Astrocyte of the spinal cord (primary cell): Measurements from ENCODE around the gene LIME1.

ENCODE experiments used
- DNase-seq: peaks from one replicate; pipeline ENCODE4 v3.0.0; 2011; ENCODE audit warnings: low read depth, low spot score
- H3K4me3 ChIP-seq: 2 replicates; pipeline ENCODE4 v1.5.1; 2011; ENCODE audit warnings: low read depth, mild to moderate bottlenecking, low read length, moderate library complexity
- in situ Hi-C: cut with HindIII; loops from 2 replicates; pipeline ENCODE4 v1.10.0; 2017; ENCODE audit warnings: low sequenced_read_pairs
- TF ChIP-seq, protein P1 (sequence below): IDR thresholded peaks from 2 replicates; pipeline ENCODE4 v1.5.1; 2012; ENCODE audit warnings: low read depth, mild to moderate bottlenecking, low read length, inconsistent platforms

The LIME1 gene

GRCh38 chr20:63778034-63778752, 41.7 kb downstream of the LIME1 start:
- DNase-seq, result no peak
- in situ Hi-C loops, result no loop called here
- H3K4me3 ChIP-seq, result no peak overlapping the region
- TF ChIP-seq, protein P1, sequence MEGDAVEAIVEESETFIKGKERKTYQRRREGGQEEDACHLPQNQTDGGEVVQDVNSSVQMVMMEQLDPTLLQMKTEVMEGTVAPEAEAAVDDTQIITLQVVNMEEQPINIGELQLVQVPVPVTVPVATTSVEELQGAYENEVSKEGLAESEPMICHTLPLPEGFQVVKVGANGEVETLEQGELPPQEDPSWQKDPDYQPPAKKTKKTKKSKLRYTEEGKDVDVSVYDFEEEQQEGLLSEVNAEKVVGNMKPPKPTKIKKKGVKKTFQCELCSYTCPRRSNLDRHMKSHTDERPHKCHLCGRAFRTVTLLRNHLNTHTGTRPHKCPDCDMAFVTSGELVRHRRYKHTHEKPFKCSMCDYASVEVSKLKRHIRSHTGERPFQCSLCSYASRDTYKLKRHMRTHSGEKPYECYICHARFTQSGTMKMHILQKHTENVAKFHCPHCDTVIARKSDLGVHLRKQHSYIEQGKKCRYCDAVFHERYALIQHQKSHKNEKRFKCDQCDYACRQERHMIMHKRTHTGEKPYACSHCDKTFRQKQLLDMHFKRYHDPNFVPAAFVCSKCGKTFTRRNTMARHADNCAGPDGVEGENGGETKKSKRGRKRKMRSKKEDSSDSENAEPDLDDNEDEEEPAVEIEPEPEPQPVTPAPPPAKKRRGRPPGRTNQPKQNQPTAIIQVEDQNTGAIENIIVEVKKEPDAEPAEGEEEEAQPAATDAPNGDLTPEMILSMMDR, result no peak

GRCh38 chr20:63778857-63779256, 42.4 kb downstream of the LIME1 start:
- in situ Hi-C loops, result no loop called here
- no peak for DNase-seq
- TF ChIP-seq, protein P1, result no peak
- no peak overlapping the region for H3K4me3 ChIP-seq

- in situ Hi-C loops, result no loop called here
- no peak overlapping the region for H3K4me3 ChIP-seq
- DNase-seq, result no peak
- TF ChIP-seq, protein P1, result no peak
Measured at GRCh38 chr20:63781181-63781580, 44.7 kb downstream of the LIME1 start.

GRCh38 chr20:63782051-63782471, 45.6 kb downstream of the LIME1 start:
- DNase-seq, result no peak
- TF ChIP-seq, protein P1, result no peak
- in situ Hi-C loops, result no loop called here
- H3K4me3 ChIP-seq, result no peak overlapping the region

GRCh38 chr20:63782521-63782971, 46.1 kb downstream of the LIME1 start:
- in situ Hi-C loops, result no loop called here
- DNase-seq, result no peak
- H3K4me3 ChIP-seq, result no peak overlapping the region
- TF ChIP-seq, protein P1, result no peak

- H3K4me3 ChIP-seq, result no peak overlapping the region
- TF ChIP-seq, protein P1, result no peak
- in situ Hi-C loops, result no loop called here
- no peak for DNase-seq
Measured at GRCh38 chr20:63783970-63784369, 47.5 kb downstream of the LIME1 start.

GRCh38 chr20:63785691-63786131, 49.2 kb downstream of the LIME1 start:
- no peak overlapping the region for H3K4me3 ChIP-seq
- in situ Hi-C loops, result no loop called here
- TF ChIP-seq, protein P1, result no peak
- no peak for DNase-seq
